HG03097 (cell line): ENCODE data around the gene GYS1.
"Not testable (repeated sequence)": the region's sequence is repeated elsewhere in the genome, so short reads cannot be mapped to it uniquely, and the experiment has no call there.

Experiments used
- ATAC-seq: cut with Tn5 transposase; IDR thresholded peaks from one replicate; pipeline ENCODE4 v1.9.1; 2021; ENCODE audit not compliant: unreplicated experiment, low FRiP score

GYS1 gene

DNA sequence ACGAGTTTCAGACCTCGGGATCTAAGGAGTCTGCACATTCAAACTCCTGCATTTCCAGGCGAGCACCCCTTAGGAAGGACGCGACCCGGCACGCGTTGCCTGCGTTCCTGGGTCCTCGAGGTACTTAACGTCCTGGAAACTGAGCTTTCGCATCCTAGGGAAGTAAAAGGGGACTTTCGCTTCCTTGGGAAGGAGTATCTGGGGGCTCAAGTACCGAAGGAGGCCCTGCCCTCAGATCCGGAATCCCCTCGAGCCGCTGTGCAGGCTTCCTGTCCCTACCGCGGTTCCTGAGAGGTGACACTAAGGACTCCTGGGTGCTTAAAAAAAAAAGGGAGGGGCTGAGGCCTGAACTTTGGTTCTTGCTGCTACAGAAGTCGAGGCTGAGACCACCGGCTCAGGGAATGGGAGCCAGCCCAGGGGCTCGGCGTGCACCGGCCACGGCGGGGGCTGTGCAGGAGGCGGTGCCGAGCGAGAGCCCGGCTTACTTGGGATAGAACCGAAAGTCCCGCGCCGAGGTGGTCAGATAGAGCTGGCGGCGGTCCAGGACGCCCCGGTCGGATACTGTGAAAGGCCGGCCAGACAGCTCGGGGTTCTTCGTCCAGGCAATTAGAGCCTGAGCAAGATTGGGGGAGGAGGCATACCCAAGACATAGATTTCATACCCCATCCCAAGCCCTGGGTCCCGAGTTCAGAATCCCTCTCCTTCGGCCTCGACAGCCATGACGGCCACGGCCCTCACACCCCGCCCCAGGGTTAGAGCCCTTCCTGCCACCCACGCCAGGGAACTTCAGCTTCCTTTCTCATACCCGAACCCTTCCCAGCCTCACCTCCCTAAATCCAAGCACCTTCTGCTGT, 25.5 kb upstream of the GYS1 start:
- not testable (repeated sequence) for ATAC-seq

DNA sequence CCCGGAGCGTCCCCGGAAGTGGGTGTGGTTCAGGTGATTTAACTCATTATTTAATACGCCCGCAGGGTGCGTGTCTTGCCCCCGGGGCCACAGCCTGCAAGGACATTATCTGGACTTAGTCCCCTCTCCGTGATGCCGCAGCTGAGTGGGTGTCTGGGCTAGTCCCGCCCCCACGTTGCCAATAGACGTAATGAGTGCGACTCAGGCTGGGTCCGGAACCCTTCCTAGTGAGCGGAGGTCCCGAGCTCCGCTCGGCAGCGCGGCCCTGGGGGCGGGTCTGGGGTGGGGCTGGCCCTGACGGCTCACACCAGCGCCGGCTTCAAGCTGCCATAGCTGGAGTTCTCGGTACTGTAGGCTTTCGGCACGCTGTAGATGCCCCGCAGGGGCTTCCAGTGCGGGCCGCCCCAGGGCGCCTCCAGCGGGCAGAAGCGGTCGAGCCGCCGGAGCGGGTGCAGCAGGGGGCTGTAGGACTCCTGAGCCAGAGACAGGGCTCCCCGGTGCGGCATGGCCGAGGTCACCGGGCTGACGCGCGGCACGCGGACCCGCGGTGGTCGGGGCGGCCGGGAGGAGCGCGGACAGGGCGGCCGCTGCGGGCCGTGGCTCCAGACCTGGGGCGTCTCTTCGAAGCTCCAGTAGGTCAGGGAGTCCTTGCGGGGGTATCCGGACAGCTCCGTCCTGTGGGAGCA, 24.7 kb upstream of the GYS1 start:
- no peak for ATAC-seq

DNA sequence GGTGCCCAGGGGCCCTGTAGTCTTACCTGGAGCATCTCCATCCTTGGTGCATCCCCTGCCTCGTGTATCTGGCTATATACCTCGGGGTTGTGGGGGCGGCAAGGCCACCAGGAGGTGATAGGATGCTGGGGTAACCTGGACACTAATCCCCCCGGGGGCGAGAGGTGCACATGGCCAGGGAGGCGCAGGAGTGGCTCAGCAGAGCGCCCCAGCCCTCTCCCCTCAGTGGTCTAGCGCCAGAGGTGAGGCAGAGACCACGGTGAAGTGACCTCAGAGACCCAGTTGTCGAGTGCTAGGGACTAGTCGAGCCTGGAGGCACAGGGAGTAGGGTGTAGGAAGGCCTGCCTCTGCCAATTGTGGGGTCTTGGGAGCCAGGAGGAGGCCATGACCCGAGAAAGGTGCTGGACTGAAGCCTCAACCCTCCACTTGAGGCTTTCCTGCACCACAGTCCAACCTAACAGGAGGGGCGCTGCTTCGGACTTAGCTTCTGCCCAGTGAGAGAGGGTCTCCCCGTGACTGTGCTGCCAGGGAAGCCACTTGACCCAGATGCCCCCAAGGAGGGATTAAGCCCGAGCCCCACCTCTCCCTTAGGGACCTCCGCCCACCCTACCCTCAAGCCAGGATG, 24.0 kb upstream of the GYS1 start, which contains the start of gene LHB:
Gene LHB (minus strand): TSS at position 51 of the 625 bp plus-strand sequence. CDS start 10 bp downstream, at position 41.
- ATAC-seq, result no peak

DNA sequence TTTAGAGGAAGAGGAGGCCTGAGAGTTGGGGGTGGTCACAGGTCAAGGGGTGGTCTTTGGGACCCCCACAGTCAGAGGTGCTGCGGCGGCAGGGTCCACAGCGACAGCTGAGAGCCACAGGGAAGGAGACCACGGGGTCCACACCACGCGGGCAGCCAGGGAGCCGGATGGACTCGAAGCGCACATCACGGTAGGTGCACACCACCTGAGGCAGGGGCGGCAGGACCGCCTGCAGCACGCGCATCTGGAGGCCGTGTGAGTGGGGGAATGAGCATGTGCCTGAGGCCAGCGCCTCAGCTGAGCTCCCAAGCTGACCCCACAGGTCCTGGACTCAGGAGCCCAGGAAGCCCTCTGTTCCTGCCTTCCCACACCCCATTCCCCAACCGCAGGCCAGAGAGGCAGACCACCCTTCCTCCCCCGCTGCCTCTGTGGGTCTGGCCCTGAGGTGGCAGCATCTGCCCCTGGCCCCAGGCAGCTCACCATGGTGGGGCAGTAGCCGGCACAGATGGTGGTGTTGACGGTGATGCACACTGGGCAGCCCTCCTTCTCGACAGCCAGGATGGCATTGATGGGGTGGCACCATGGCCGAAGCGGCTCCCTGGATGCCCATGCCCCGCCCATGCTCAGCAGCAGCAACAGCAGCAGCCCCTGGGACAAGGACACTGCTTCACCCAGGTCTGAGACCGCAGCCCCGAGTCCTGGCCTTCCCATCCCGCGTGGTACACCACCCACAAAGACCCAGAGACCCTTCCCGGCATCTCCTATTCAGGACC, 23.1 kb upstream of the GYS1 start:
- ATAC-seq, result no peak

DNA sequence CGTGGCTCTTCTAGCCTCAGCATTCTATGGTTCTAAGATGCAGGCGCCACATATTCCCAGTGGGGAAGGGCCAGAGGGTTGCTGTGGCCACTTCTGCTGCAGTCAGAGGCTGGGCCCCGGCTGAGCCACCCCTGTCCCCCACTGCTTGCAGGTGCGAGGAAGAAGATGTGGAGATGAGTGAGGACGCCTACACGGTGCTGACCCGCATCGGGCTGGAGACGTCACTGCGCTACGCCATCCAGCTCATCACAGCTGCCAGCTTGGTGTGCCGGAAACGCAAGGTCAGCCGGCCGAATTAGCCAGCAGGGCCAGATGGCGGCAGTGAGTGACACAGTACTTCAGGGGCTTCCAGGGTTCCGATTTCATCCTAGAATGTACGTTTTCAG, 21.8 kb upstream of the GYS1 start:
- no peak for ATAC-seq

DNA sequence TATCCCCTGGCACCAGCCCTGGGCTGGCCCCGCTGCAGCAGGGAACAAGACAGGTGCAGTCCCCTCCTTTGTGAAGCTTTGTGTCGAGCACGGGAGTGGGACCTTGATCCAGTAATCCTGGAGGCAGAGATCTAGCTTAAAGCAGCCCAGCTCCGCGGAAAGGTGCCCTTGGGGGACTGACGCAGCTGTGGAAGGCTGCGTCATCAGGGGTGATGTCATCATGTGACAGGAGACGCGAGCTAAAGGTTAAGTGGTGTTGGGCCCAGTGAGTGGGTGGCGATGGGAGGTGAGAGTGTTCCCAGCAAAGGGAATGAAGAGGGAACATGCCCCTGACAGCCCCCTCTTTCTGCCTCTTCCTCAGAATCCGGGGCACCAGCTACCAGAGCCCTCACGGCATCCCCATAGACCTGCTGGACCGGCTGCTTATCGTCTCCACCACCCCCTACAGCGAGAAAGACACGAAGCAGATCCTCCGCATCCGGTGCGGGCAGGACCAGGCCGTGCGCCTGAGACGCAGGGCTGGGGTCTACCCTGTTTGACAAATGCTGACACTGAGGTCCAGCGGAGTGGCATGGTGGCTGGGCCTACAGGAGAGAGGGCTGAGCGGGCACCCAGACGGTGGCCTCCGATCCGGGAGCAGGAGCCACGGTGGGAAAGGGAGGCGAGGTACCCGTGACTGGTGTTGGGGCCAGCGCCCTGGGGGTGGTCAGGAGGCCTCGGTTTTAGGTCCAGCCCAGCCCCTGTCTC, 21.2 kb upstream of the GYS1 start:
- ATAC-seq, result no peak

DNA sequence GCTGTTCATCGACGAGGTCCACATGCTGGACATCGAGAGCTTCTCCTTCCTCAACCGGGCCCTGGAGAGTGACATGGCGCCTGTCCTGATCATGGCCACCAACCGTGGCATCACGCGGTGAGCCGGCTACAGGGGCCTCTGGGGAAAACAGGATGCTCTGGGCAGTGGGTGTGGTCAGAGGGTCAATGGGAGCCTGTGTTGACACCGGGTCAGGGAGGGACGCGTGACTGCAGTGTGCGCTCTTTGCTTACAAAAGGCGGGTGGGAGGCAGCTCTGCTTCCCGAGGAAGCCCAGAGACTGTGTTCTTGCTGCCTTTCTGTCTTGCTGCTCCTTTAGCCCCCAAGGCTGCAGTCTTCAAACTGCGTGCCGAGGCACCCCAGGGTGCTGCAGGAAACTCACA, 18.1 kb upstream of the GYS1 start:
- no peak for ATAC-seq

DNA sequence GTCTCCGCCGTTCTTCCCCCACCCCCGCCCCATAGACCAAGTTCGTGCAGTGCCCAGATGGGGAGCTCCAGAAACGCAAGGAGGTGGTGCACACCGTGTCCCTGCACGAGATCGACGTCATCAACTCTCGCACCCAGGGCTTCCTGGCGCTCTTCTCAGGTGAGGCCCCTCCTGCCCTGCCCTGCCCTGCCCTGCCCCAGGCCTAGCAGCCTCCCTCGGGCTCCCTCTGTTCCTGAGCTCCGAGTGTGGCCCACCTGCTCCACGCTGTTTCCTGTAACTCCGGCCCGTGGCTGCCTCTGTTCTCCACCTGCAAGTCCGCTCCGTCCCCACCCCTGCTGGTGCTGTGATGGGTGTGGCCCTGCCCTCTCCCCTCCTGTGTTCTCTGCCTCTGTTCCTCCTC, 17.3 kb upstream of the GYS1 start:
- ATAC-seq, result no peak

DNA sequence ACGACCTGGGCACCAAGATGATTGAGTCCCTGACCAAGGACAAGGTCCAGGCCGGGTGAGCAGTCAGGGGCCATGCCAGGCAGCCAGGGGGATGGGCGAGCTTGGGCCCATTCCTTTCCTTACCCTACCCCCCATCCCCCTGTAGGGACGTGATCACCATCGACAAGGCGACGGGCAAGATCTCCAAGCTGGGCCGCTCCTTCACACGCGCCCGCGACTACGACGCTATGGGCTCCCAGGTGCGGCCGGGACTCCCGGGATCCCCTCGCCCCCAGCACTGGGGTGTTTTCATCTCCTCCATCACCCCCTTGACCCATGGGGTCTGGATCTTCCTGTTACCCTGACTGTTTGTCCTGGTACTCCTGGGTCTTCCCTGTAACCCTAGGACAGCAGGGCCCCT, 16.7 kb upstream of the GYS1 start:
- ATAC-seq, result no peak

DNA sequence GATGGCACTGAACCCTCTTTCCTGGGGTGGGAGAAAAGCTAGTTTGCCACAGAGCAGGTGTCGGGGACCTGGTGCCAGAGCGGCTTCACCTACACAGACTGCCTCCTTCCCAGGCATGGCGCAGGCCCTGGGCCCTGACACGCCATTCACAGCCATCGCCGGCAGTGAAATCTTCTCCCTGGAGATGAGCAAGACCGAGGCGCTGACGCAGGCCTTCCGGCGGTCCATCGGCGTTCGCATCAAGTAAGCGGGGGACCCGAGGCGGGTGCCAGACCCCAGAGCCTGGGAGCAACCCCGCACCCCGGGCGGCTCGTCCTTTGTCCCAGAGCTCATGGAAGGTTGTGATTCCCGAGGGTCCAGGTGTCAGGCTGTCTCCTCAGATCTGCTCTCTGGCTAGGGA, 13.8 kb upstream of the GYS1 start:
- ATAC-seq, result no peak

DNA sequence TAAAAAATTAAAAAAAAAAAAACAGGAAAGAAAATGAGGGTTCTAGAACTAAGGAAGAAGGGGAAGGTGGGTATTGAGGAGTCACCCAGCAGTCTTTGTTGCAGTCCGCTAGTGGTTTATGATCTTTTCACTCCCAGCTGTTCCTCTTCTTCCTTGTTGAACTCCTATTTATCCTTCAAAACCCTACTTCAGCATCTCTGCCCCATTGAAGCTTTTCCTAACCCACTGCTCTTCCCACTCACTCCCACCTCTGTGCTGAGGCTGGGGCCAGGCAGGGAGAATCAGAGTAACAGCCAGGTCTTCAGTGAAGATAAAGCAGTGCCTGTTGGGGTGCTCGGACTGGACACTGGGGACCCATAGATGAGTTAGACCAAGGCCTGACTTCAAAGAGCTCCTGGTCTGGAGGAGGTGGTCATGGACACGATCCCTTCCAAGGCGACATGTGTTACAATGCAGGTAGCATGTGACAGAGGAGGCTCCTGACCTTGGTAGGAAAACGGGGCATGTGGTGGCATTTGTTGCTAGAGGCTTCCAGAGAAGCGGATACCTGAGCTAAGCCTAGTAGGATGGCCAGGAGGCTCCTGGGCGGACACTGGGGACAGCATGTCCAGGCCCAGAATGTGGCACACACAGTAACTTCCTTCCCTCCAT, 12.0 kb upstream of the GYS1 start:
- ATAC-seq, result no peak

DNA sequence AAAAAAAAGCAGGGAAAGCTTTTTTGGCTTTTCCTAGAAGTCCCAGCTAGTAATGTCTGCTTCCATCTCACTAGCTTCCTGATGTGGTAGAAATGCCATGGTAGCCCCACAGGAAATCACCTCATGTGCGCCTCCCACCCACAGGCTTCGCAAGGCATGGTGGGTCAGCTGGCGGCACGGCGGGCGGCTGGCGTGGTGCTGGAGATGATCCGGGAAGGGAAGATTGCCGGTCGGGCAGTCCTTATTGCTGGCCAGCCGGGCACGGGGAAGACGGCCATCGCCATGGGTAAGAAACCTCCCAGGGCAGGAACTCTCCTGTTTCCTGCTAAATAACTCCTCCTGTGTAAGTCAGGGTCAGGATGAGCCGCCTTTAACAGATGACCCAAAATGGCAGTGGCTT, 11.0 kb upstream of the GYS1 start:
- ATAC-seq, result no peak

DNA sequence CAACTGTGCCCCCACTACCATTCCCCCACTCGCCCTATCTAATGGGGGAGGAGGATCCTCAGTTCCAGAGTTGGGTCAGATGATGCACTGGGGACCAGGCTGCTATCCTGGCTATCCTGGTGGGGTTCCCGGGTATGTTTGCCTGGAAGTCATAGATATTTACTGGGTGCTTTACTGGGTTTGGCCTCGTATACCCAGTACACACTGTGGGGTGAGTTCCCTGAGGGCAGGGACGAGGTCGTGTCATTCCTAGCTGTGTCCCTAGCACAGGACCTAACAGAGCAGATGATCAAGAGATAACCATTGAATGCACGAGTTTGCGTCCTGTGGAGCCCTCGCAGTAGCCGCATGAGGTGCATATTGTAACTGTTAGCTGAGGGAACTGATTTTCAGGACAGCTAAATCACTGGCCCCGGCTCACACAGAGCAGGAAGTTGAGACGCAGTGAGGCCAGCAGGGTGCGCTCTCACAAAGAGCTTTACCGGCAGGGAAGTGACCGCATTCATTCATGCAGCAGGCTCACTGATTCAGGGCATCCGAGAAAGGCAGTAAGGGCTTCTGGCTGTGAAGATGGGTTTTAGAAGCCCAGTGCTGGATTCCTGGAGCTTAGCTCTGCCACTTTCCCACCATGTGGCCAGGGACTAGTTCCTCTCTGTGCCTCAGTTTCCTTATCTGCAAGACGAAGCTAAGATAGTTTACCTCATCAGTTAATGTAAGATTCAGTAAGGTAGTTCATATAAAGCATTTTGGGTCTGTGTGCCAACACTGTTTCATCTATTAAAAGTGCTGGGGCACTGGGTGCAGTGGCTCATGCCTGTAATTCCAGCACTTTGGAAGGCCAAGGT, 6.6 kb upstream of the GYS1 start:
- no peak for ATAC-seq

DNA sequence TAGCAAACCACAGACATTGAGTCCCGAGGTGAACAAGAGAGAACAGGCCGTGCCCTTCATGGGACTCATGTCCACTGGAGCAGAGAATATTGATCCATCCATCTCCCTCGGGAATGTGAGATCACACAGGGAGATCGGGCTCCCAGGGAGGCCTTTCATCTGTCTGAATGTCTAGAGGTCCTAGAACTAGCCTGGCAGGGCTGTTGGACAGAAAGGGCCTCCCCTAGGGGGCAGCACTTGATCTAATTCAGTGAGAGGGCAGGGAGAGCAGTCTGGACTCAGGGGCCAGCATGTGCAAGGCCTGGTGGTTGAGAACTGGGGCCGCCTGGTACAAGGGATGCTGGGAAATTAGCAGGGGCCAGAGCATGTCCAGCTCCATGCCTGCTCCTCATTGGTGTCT, 4.9 kb upstream of the GYS1 start:
- ATAC-seq, result no peak

DNA sequence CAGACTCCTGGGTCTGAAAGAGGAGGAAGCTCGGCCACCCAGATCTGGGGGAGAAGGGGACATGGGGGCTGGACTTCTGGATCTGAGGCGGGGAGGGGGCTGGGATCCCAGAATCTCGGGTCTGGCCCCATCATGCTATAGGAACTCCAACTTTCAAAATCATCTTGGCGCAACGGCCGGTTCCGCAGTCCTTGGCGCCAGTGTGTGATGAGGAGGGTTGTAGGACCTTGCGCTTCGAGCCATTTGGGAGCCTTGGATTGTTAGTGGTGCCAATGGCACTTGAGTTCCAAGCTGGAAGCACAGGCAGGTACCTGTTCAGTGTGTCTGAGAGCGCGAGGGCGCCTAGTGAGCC, 902 bp upstream of the GYS1 start:
- ATAC-seq, result no peak

DNA sequence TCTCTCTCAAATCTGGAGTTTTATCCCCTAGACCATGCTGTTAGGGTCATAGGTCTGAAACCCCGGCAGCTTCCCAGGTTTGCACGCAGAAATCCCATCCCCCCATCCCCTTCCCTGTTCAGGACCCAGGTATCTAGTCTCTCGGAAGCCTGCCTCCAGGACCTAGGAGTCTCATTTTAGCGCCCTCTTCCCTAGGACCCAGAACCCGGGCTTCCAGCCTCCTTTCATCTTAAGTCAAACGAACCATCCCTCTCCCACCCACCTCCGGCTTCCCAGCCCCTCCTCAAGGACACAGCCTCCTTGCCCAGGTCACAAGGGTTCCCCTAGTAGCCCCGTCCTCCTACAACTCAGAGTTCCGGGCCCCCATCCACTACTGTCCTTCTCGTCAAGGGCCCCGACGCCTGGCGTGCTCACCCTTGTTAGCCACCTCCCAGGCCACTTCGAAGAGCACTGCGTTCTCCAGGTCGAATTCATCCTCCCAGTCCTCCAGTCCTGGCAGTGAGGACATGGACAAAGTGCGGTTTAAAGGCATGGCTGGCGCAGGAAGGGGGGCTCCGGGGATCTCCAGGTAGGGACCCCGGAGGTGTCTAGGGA, 431 bp downstream of the GYS1 start:
- no peak for ATAC-seq

DNA sequence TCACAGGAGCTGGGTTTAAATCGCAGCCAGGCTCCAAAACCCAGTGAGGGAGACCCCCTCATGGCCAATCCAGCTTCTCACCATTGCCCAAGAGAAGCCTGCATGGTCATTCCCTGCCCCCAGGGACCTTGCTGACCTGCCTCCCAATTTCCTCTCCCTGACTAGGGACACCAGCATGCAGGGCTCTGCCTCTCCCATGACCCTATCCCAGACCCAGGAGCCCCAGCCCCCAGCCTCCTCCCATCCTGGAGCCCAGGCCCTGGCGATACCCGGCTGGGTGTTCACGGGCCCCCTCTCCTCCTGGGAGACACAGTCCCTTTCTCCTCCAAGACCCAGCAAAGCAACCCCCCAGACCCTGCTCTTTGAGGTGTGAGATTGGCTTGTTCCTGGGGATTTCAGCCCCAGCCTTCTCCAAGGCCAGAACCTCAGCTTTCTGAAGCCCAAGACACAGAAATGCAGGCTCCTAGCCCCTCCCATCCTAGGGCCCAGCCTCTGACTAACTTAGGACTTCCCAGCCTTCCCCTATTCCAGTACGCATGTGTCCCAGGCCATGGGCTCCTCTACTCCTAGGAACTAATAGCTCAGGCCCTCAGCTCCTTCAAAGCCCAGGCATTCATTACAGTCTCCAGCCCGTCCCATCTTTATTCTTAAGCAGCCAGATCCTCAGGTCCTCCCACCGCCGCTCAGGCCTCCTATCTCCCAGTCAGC, 1.1 kb downstream of the GYS1 start:
- ATAC-seq, result no peak

DNA sequence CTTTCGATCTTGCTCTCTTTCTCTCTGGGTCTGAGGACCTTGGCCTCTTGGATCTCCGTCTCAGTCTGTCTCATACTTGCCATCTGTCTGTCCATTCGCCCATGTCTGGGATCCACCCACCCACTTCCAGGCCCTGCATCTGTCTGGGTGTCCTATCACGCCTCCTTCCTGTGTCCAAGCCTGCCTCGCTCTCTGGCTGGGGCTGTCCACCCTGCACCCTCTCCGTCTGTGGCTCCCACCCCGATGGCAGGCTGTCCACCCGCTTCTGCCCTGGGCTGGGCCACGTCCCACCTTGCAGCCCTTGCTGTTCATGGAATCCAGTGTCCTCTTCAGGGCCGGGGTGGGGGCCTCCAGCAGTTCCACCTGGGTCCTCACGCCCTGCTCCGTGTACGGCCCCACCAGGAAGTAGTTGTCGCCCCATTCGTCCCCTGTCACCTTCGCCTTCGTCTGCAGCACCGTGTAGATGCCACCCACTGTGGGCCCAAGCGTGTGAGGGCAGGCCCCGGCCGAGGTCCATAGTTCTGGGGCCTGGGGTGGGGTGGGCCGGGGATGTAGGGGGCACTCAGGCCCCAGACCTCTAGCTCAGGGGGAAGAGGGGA, 2.0 kb downstream of the GYS1 start:
- ATAC-seq, result no peak
